H1 (cell line): Measurements from ENCODE around the gene KANSL3. TPM values are rescaled to one million over a fixed set of nuclear protein-coding genes. Genes with fewer than 3 reads are reported as not detected.

Experiments
- CEBPB ChIP-seq: IDR thresholded peaks from 2 replicates; pipeline ENCODE4 v1.6.1; 2012; ENCODE audit warnings: low read depth, low read length
- RNF2 ChIP-seq: fragments of 200-900, 300-1000 bp; sonication (generic); IDR thresholded peaks from 2 replicates; pipeline ENCODE4 v1.7.1; 2016; ENCODE audit warnings: borderline replicate concordance, low read depth, mild to moderate bottlenecking, antibody characterized with exemption, low read length; ENCODE audit not compliant: poor library complexity, severe bottlenecking; ENCODE audit errors: missing control alignments
- RXRA ChIP-seq: IDR thresholded peaks from 2 replicates; pipeline ENCODE4 v1.6.1; 2011; ENCODE audit warnings: low read depth, mild to moderate bottlenecking, low read length, moderate library complexity; ENCODE audit not compliant: insufficient read depth
- TAF7 ChIP-seq: optimal IDR thresholded peaks from 2 replicates; pipeline ENCODE3; 2011; ENCODE audit warnings: low read depth, mild to moderate bottlenecking, inconsistent platforms, low read length, moderate library complexity, borderline replicate concordance
- polyA plus RNA-seq, 7 experiments: library from polyadenylated mRNA; depleted of rRNA in 3 of 7; stranded (reverse) in 5 of 7; unstranded in 2 of 7; fragments of >200 nt in 5 of 7; fragments of 200-250 nt in 2 of 7; gene quantifications; 1 replicate in 5 of 7; 2 replicates in 1 of 7; 4 replicates in 1 of 7; pipeline versions ENCODE4 v1.2.1 to v1.2.3, GENCODE V29; 2011 to 2013; ENCODE audit warnings: missing spikeins in 2 of 7, mixed read lengths in 2 of 7
- total RNA-seq: library from RNA; stranded (reverse); fragmentation: NEBNext Ultra II Directional; extraction: Animal tissue kit (Norgen Biotek cat#: 25700); gene quantifications from 2 replicates; pipeline ENCODE4 v1.2.1, GENCODE V29; 2021
- TF ChIP-seq, protein P1 (sequence below): IDR thresholded peaks from 2 replicates; pipeline ENCODE4 v1.6.1; 2011; ENCODE audit warnings: low read length, improper control_type of control experiment

Gene KANSL3
- total and polyA plus RNA-seq, 2 of the 8 experiments (the other 6 are each of a cell fraction or from before 2014, with no cell fraction given): 19.8 to 31.4 TPM

DNA sequence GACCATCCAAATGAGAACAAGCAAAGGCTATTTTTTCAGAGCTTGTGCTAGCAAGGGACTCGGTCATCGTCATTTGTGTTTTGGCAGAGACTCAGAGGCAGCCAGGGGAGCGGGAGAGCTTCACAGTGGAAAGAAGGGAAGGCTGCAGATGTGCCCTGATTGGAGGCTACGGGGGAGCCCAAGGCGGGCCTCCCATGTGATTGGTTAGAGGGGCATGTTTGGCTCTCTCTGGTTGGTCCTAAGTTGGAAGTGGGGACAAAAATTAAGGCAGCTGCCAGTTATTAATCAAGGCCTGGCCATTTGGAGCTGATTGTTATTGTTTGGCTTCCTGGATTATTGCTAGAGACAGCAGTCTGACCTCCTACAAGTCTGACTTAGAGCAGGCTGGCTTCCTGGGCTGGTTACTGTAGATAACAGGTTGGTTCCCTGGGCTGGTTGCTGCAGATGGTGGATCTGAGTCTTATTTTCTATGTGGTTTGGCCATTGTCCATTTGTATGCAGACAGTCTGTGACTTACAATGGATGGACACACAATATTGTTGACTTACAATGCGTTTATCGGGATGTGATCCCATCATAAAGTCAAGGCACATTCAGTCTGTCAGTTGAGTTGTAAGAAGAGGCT lies 10.3 kb upstream of the KANSL3 start (continued):
- no peak for TF ChIP-seq TAF7
- no peak for TF ChIP-seq RXRA
- TF ChIP-seq CEBPB: no peak
- TF ChIP-seq, protein P1, sequence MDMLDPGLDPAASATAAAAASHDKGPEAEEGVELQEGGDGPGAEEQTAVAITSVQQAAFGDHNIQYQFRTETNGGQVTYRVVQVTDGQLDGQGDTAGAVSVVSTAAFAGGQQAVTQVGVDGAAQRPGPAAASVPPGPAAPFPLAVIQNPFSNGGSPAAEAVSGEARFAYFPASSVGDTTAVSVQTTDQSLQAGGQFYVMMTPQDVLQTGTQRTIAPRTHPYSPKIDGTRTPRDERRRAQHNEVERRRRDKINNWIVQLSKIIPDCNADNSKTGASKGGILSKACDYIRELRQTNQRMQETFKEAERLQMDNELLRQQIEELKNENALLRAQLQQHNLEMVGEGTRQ: no peak
- TF ChIP-seq RNF2: no peak
